NK-92 (cell line): ENCODE data around the gene PDYN.

Experiments
- DNase-seq: peaks from one replicate; lab custom pipeline; 2025; ENCODE audit not compliant: unreplicated experiment; lab: John Stamatoyannopoulos, UW

PDYN gene

GRCh38 chr20:1935696-1936366 lies 58.0 kb downstream of the PDYN start:
- DNase-seq, result no peak

DNA sequence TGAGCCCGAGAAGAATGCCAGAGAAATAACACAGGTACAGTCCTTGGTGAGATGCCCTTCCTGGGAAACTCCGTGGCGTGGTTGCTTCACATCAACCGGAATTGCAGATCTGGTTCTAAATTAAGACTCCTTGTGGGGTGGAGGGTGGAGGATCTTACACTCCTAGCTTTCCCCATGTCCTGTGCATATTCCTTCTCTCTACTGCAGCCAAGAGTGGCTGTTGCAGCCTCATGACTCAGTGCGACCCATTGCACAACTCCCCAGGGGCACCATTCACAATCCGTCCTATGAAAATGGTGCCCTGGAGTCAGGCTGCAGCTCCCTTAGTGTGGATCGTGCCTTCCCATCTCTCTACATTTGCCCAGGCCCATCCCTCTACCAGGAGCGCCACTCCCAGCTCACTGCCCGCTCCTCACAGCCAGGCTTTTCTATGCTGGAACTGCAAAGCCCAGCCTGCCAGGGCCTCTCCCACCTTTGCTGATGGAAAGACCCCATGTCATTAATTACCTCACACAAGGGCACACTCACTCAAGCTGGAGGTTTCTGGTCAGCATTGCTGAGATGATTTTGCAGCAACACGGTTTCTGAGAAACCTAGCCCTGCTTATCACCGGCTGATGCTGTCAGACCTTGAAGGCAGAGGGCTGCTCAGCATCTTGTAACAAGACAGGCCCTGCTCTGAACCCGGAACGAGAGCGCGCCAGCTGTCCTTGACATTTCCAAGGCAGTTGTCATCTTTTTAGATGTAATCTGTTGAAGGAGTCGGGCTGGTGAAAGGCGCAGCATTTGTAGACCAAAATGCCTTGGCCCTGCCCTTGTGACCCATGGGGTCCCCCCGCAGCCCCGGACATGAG lies 58.9 kb downstream of the PDYN start:
- DNase-seq, result no peak

DNA sequence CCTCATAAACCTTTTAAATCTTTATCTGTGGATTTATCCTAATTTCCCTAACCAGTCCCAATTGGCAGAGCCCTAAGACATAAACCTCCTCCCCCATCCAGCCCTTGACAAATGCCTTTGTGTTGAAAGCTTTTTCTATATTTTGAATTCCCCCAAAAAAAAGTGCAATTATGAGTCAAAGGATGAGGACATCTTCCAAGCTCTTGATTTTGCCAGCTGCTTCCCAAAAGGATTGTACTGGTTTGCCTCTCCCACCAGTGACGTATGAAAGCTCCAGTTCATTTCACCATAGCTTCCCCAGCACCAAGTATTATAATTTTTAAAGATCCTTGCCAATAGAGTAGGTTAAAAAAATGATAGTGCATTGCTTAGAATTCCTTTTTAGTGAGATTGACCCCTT lies 59.7 kb downstream of the PDYN start:
- DNase-seq, result no peak

DNA sequence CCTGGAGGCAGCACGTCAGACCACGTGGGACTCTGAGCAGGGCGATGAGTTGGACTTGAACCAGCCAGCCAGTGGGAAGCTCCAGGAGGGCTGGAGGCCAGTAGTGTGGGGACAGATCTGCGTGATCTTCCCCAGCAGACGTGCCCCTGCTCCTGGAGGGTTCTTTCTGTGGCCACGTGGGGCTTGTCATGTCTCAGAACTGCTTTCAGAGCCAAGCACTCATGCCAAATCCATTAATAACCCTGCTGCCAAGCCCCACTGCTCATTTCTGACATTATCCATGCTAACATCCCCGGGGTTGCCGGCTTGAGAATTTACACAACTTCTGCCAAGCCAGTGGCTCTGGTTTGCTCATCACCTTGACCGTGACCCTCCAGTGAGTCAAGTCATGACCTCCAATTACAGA lies 60.4 kb downstream of the PDYN start:
- no peak for DNase-seq

DNA sequence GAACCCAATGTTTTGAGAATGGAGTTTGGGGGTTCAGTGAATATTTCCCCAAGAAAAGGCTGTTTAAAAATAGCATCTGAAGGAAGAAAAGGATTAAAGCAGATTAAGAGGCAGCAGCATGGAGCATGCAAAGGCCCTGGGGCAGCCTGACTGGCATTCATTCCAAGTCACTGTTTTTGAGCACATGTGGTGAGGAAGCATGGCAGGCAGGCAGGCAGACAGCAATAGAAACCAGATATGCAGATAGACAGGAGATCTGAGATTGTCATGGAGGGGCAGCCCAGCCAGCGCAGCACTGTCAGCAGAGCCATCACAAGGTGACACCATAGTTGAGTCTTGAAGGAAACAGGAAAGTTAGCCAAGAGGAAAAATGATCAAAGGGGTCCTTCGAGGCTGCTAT lies 60.9 kb downstream of the PDYN start:
- no peak for DNase-seq

DNA sequence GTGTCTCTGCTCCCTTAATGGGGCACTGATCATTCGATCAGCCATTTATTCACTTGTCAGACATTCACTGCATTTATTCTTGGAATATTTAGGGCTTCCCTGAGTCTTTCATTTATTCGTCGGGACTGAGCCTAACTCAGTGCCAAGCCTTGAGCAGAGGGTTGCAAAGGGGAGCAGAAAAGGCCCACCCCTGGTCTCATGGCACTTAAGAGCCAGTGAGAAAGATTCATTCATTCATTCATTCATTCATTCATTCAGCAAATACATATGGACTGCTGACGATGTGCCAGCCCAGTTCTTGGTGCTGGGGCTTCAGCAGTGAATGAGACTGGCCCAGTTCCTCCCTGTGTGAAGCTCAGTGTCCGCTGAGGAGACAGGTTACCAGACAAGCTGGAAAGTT lies 62.0 kb downstream of the PDYN start:
- no peak for DNase-seq

GRCh38 chr20:1930165-1930564 lies 63.7 kb downstream of the PDYN start:
- no peak for DNase-seq

GRCh38 chr20:1929460-1929859 lies 64.4 kb downstream of the PDYN start:
- no peak for DNase-seq

DNA sequence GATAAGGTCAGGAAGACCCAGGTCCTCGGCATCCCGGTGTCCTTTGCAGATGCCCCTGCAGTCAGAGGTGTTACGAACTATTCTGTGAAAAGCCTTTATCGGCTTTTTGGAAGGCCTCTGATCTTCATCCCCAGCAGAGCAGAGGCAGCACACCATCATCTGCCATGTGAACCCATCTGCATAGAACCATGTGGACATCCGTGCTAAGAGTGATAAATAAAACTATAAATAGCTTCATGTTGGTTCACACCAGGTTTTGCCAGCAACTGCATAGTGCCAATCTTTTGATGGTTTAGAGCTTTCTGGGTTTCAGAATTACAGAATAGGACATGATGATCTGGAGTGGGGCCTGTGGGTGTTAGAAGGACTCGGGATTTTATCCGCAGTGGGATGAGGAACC lies 65.1 kb downstream of the PDYN start:
- no peak for DNase-seq
